Fibroblast of skin of abdomen (primary cell): Measurements from ENCODE around the gene RMRP. TPM values are rescaled to one million over a fixed set of nuclear protein-coding genes. Genes with fewer than 3 reads are reported as not detected.

Experiments
- DNase-seq: peaks from one replicate; pipeline ENCODE4 v3.0.0-alpha.2; 2013
- polyA plus RNA-seq, 2 experiments: library from polyadenylated mRNA; unstranded; fragments of 120-200 nt; gene quantifications; one replicate each; pipeline ENCODE4 v1.2.1, GENCODE V29; 2013; ENCODE audit not compliant: insufficient read length in 2 of 2

The RMRP gene
- polyA plus RNA-seq (2013, experiment 1 of 2; ENCODE audit: insufficient read length), result not detected
- not detected for polyA plus RNA-seq (2013, experiment 2 of 2; ENCODE audit: insufficient read length)

GRCh38 chr9:35657546-35658136 is at the start of gene RMRP:
Gene RMRP, minus strand, starts transcription at chr9:35658019.
- peak; percentile 100 for DNase-seq

DNA sequence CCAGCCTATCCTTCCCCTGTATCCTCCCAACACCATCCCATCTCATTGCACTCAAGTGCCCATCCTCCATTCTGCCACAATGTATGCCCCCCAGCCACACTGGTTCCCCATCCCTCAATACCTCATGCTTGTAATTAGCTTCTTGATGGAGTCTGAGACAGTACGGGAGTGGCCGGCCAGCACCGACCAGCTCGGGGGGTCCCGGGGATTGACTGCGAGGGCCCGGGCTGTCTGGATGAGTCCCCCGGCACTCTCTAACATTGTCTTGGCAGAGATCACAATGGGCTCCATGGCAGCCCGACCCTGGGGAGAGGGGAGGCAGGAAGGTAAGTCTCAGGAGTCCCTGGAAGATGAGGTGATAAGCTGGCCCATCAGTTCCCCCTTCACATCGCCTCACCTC is 49.1 kb upstream of the RMRP start:
- no peak for DNase-seq

GRCh38 chr9:35705836-35706430 is 48.1 kb upstream of the RMRP start:
- no peak for DNase-seq

DNA sequence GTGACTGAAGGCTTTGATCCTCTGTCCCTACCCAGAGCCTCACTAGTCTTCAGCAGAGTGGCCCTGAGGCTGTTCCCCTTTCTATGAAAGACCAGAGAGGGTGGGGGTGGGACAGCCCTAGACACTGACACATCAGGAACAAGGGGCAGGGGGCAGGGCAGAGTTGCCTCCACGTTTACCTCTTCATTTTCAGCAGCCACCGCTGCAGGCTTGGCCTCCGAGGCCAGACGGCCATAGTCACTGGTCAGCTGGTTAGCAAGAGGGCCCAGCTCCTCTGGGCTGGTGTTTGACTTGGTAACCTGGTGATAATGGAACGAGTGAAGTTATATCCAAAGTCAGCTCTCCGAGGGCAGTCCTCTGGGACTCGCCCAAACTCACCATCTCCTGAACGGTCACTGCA is 47.6 kb upstream of the RMRP start:
- DNase-seq, result no peak

GRCh38 chr9:35703906-35704672 is 46.3 kb upstream of the RMRP start:
- no peak for DNase-seq

- DNase-seq, result no peak
These were observed 44.9 kb upstream of the RMRP start for GRCh38 chr9:35702696-35703095.

- DNase-seq, result no peak
These were observed 43.1 kb upstream of the RMRP start for GRCh38 chr9:35700942-35701341.

- DNase-seq, result no peak
These were observed 42.2 kb upstream of the RMRP start for GRCh38 chr9:35700031-35700430.

DNA sequence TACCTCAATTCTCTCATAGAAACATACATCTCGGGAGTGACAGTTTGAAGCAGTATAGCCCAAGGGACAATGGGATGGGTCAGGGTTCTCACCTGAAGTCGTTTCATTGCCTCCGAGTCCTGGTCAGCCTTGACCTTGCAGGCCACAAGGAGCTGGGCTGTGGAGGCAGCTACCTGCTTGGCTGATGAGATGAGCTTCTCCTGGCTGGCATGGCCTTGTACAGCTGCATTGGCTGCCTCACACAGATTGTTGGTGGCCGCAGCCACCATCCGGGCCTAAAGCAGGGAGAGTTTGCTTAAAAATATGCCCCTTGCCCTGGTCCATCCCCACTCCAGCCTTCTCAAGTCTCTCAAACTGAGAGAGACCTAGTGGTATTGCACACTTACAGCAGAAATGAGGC is 40.4 kb upstream of the RMRP start:
- DNase-seq, result no peak

- no peak for DNase-seq
These were observed 39.7 kb upstream of the RMRP start for GRCh38 chr9:35697486-35697885.

DNA sequence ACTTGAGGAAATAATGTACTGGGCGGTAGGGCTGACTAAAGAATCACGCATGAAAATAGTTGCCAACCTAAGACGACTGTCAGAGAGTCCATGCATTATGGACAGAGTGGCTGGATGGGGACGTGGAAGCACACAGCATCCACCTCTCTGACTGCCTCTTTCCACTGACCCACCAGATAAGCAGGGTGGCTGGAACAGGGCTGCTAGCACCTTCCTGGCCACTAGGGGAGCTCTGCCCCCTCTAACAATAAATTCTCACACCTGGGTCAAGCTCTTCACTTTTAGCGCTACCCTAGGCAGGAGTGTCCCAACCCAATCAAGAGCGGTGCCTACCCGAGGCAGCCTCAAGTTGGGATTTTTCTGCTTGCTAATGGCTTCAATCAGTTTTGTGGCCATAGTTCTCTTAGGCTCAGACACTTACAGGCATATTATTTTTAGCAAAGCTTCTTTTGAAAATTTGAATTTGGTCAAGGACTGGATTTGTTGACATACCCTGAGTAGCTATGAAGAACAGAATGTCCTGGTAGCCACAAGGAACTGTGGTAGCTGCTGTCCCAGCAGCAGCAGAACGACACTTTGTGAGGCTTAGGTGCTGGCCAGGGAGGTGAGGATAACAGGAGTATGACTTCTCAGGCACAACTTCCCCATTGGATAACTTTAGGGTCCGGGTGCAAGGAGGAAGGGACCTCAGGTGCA is 38.8 kb upstream of the RMRP start:
- peak; percentile 32 for DNase-seq

GRCh38 chr9:35695943-35696401 is 38.2 kb upstream of the RMRP start:
- DNase-seq, result no peak

- DNase-seq, result no peak
These were observed 34.0 kb upstream of the RMRP start for GRCh38 chr9:35691757-35692301.

GRCh38 chr9:35691334-35691650 is 33.5 kb upstream of the RMRP start:
- DNase-seq, result no peak

DNA sequence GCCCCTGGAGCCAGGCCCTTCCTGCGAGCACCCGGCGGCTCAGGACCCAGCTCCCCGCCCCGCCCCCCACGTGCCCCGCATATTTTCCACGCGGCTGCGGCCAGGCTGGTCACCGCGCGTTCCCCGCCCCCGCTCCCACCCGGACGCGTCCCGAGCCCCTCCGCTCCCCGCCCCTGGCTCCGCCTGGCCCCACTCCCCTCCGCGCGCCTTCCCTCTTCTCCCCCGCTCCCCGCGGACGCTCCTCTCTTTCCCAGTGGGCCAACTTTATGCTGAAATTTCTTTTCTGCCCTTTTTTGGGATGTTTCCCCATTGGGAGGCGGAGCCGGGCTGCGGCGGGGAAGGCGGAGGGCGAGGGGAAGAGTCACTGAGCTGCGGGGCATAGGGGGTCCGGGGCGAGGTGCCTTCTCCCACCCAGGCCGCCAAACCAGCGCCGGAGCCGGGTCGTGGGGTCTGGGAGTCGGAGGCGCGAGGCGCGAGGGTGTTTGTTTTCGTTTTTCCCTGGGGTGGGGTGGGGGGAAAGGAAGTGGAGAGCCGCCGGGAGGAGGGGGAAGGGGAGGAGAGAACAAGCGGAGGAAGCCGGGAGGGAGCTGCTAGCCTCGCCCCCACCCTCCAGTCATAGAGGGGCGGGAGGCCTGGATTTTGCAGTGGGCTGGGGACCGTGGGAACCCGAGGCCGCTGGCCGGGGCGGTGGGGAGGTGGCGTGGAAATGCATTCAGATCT is 33.0 kb upstream of the RMRP start:
- DNase-seq, result peak; percentile 93

- no peak for DNase-seq
These were observed 32.4 kb upstream of the RMRP start for GRCh38 chr9:35690294-35690613.

GRCh38 chr9:35689542-35690293 is 31.9 kb upstream of the RMRP start, which contains the start of gene TPM2:
Gene TPM2, minus strand, starts transcription at chr9:35689925. Its CDS starts 108 bp downstream, at chr9:35689817.
- DNase-seq, result peak; percentile 96

DNA sequence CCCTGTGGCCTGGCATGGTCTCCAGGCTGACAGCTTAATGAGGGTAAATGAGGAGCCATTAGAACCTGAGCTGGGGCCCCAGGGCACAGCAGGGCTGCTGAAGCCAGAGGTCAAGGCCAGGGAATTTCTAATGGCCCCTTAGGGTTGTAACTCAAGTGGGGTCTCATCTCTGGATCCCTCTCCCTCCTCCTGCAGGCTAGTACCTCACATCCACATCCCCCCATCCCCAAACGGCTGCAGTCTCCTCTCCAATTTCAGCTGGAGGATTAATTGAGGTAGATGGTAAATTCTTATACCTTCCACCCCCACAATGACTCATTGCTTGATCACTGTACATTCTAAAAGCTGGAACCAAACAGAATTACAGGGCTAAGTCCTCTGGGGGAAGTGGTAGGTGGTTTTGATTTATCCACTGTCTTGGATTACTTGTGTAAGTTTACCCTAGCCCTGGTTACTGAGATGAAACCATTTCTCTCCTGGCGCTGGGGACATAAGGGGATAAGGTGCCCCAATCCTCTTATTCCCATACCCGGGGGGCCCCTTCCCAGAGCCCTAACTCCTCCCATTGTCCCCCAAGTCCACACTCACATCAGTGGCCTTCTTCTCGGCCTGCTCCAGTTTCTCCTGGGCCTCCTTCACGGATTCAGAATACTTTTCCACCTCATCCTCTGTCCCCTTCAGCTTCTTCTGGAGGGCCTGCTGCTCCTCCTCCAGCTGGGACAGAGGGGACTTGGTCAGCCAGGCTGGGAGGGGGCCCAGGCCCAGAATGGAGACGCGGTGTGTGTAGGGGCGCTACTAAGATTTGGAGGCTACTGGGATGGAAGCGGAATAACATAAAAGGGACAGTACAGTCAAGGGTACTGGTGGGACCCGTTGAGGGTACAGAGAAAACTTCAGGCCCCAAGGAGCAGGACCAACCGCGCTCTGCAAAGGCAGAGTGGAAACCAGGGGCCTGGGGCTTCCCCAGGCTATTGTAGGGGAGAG is 31.0 kb upstream of the RMRP start:
- peak; percentile 86 for DNase-seq

- no peak for DNase-seq
These were observed 30.2 kb upstream of the RMRP start for GRCh38 chr9:35687972-35688557.

DNA sequence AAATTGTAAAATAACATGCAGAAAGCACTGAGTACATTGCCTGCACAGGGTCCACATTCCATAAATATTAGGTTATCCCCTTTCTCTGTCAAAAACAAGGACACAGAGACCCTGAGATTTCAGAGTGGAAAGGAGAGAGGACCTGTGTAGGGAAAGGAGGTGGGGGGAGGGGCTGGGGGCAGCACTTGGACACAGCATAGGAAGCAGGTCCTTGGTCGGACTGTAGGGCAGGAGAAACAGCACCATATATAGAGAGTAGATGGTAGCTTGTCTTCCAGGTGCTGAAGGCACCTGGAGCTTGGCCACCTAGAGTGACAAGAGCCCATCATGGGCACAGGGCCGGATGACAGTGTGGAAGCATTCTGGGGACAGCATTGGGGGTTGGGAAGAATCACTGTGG is 29.5 kb upstream of the RMRP start:
- no peak for DNase-seq
